Activated naive CD4-positive, alpha-beta T cell treated with anti-CD3 and anti-CD28 coated beads for 36 hours (primary cell): ENCODE results near the gene KDM4B. TPM values are rescaled to one million over a fixed set of nuclear protein-coding genes. Genes with fewer than 3 reads are reported as not detected.

Experiments used
- CTCF ChIA-PET: fragments of 350-600 bp; sonication (Branson Sonifier 250); formaldehyde crosslinking; loops from one replicate; lab custom pipeline; 2021; ENCODE audit warnings: antibody characterized with exemption; lab: Charles Lee
- DNase-seq: peaks from one replicate; pipeline ENCODE4 v3.0.0-alpha.2; 2020
- H3K27ac Mint-ChIP-seq: one replicate; pipeline ENCODE4 v1.8.0; 2021; ENCODE audit warnings: mild to moderate bottlenecking, mixed read lengths
- H3K27me3 Mint-ChIP-seq: one replicate; pipeline ENCODE4 v1.8.0; 2021; ENCODE audit warnings: low read depth, mixed read lengths
- H3K36me3 Mint-ChIP-seq: one replicate; pipeline ENCODE4 v1.8.0; 2021; ENCODE audit warnings: low read depth, mixed read lengths
- H3K4me1 Mint-ChIP-seq: one replicate; pipeline ENCODE4 v1.8.0; 2021; ENCODE audit warnings: low read depth, mixed read lengths
- H3K4me3 Mint-ChIP-seq: one replicate; pipeline ENCODE4 v1.8.0; 2021; ENCODE audit warnings: mild to moderate bottlenecking, moderate library complexity, mixed read lengths
- H3K9me3 Mint-ChIP-seq: one replicate; pipeline ENCODE4 v1.8.0; 2021; ENCODE audit warnings: mixed read lengths
- intact Hi-C: fragments of 100-400 bp; cut with micrococcal nuclease; formaldehyde crosslinking; loops from one replicate; pipeline ENCODE4 v1.15.1; 2023
- total RNA-seq, 2 experiments: library from RNA; stranded (reverse); gene quantifications; one replicate each; pipeline ENCODE4 v1.2.3, GENCODE V29; 2021

The KDM4B gene
- total RNA-seq, 2 experiments from 2014 or later: 10.5 to 12.7 TPM

- no peak for DNase-seq
- Mint-ChIP-seq H3K27me3 (no peaks in the 10 kb centered on the region), H3K36me3 (no peaks in the 10 kb centered on the region), H3K4me3 (no peak overlapping the region), H3K4me1 (peaks cover 1% of the 10 kb centered on the region), H3K27ac (no peak overlapping the region), H3K9me3 (no peaks in the 10 kb centered on the region)
- intact Hi-C loops: no loop called here
- CTCF ChIA-PET: no interaction called here
Observed at GRCh38 chr19:5045029-5045428, 76.1 kb downstream of the KDM4B start.

- H3K9me3 Mint-ChIP-seq: no peaks in the 10 kb centered on the region
- H3K4me1 Mint-ChIP-seq: peaks cover 1% of the 10 kb centered on the region
- no peak overlapping the region for H3K27ac Mint-ChIP-seq
- DNase-seq: no peak
- H3K36me3 Mint-ChIP-seq: no peaks in the 10 kb centered on the region
- no peak overlapping the region for H3K4me3 Mint-ChIP-seq
- no peaks in the 10 kb centered on the region for H3K27me3 Mint-ChIP-seq
- CTCF ChIA-PET: no interaction called here
- intact Hi-C loops: no loop called here
Observed at GRCh38 chr19:5045956-5046338, 77.0 kb downstream of the KDM4B start.

GRCh38 chr19:5046339-5047039 lies 77.6 kb downstream of the KDM4B start:
- no peak for DNase-seq
- intact Hi-C loops: no loop called here
- Mint-ChIP-seq H3K27me3 (no peaks in the 10 kb centered on the region), H3K36me3 (no peaks in the 10 kb centered on the region), H3K4me1 (peaks cover 1% of the 10 kb centered on the region), H3K4me3 (no peak overlapping the region), H3K27ac (no peak overlapping the region), H3K9me3 (no peaks in the 10 kb centered on the region)
- CTCF ChIA-PET: interaction anchor here (1.3 to 1.6 kb wide), 2 partner anchors 45 to 125 kb away, joined by 3 read pairs; no protein-coding TSS in a partner anchor

GRCh38 chr19:5047251-5047935 lies 78.5 kb downstream of the KDM4B start:
- H3K27ac Mint-ChIP-seq: no peak overlapping the region
- H3K36me3 Mint-ChIP-seq: no peaks in the 10 kb centered on the region
- CTCF ChIA-PET: interaction anchor here (0.6 to 2.1 kb wide), 5 partner anchors 46 to 256 kb away, joined by 3 to 4 read pairs (median 3); partner anchors contain the start of gene FEM1A
- no peak for DNase-seq
- no peak overlapping the region for H3K4me3 Mint-ChIP-seq
- no peaks in the 10 kb centered on the region for H3K9me3 Mint-ChIP-seq
- no peaks in the 10 kb centered on the region for H3K27me3 Mint-ChIP-seq
- intact Hi-C loops: no loop called here
- peaks cover 1% of the 10 kb centered on the region for H3K4me1 Mint-ChIP-seq

DNA sequence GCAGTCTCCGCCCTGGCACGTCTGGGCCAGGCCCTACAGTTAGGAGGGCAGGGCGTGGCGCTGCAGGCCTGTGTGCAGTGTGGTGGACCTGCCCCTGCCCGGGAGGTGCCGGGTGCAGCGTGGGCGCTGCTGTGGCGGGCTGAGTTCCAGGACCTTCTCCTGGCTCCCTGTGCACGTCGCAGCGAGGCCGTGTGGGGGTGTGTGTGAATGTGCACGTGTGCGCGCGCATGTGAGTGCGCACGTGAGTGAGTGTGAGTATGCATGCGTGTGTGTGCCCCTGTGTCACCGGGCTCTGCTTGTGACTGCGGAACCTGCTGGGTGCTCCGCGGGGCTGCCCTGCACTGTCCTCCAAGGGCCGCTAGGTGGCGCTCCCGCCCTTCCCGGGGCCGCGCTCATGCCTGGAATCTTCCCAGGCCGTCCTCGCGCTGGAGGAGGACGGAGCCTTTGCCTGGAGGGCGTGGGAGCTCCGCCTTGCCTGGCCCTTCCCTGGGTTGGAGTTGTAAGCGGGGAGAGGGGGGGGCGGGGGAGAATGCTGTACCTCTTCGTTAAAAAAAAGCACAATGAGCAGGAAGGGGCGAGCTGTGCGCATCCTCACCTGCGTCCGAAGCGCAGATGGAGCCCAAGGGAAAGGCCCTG lies 79.3 kb downstream of the KDM4B start:
- no peaks in the 10 kb centered on the region for H3K27me3 Mint-ChIP-seq
- no peaks in the 10 kb centered on the region for H3K9me3 Mint-ChIP-seq
- peaks cover 1% of the 10 kb centered on the region for H3K4me1 Mint-ChIP-seq
- H3K4me3 Mint-ChIP-seq: no peak overlapping the region
- peak; percentile 65 for DNase-seq
- intact Hi-C loops: loop anchor here (1.0 kb wide), 1 partner anchor 432 kb away; no protein-coding TSS in a partner anchor
- CTCF ChIA-PET: interaction anchor here (0.9 to 2.1 kb wide), 4 partner anchors 25 to 119 kb away, joined by 3 to 4 read pairs (median 3); no protein-coding TSS in a partner anchor
- no peak overlapping the region for H3K27ac Mint-ChIP-seq
- H3K36me3 Mint-ChIP-seq: no peaks in the 10 kb centered on the region

- no peak overlapping the region for H3K27ac Mint-ChIP-seq
- CTCF ChIA-PET: interaction anchor here (0.6 to 2.1 kb wide), 4 partner anchors 25 to 366 kb away, joined by 3 to 4 read pairs (median 3); no protein-coding TSS in a partner anchor
- peaks cover 1% of the 10 kb centered on the region for H3K4me1 Mint-ChIP-seq
- H3K4me3 Mint-ChIP-seq: no peak overlapping the region
- H3K27me3 Mint-ChIP-seq: no peaks in the 10 kb centered on the region
- no peak for DNase-seq
- intact Hi-C loops: loop anchor here (1.0 kb wide), 1 partner anchor 431 kb away; no protein-coding TSS in a partner anchor
- H3K9me3 Mint-ChIP-seq: no peaks in the 10 kb centered on the region
- H3K36me3 Mint-ChIP-seq: no peaks in the 10 kb centered on the region
Observed at GRCh38 chr19:5048727-5049553, 80.0 kb downstream of the KDM4B start.

- no peak overlapping the region for H3K4me3 Mint-ChIP-seq
- no peak overlapping the region for H3K27ac Mint-ChIP-seq
- intact Hi-C loops: no loop called here
Observed at GRCh38 chr19:5049561-5049960, 80.6 kb downstream of the KDM4B start.

DNA sequence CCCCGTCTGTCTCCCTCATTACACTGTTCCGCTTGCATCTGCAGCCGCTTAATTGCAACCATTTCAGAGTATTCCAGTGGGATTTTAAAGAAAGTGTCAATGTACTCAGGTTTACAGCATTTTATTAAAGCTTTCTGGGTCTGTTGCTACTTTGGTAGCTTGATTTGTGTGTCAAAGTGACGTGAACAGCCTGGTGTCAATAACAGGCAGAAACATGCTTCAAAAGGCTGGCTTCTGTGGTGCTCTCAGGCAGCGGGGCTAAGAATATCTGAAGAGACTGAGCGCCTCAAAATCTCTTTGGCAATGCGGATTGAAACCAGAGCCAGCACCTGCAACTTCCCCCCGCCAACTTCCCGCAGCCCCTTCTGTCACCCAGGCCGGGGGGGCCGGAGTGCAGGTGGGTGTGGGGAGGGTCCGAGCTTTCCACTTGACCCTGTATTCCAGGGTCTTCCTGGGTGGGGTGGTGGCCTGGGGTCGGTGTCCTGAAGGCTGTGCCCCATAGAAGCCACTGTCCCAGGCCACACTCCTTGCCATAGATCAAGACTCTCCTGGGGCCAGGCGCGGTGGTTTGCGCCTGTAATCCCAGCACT lies 81.2 kb downstream of the KDM4B start:
- Mint-ChIP-seq H3K4me3 (no peak overlapping the region), H3K27me3 (no peaks in the 10 kb centered on the region), H3K27ac (no peak overlapping the region), H3K36me3 (no peaks in the 10 kb centered on the region), H3K9me3 (no peaks in the 10 kb centered on the region), H3K4me1 (peaks cover 1% of the 10 kb centered on the region)
- CTCF ChIA-PET: interaction anchor here (1.1 kb wide), 1 partner anchor 240 kb away, joined by 3 read pairs; no protein-coding TSS in a partner anchor
- intact Hi-C loops: no loop called here
- no peak for DNase-seq

More at GRCh38 chr19:5049561-5049960, 80.6 kb downstream of the KDM4B start:
- Mint-ChIP-seq H3K4me1 (peaks cover 1% of the 10 kb centered on the region), H3K27me3 (no peaks in the 10 kb centered on the region), H3K9me3 (no peaks in the 10 kb centered on the region), H3K36me3 (no peaks in the 10 kb centered on the region)
- no peak for DNase-seq
- CTCF ChIA-PET: interaction anchor here (0.6 to 1.1 kb wide), 2 partner anchors 240 to 365 kb away, joined by 3 read pairs; no protein-coding TSS in a partner anchor

DNA sequence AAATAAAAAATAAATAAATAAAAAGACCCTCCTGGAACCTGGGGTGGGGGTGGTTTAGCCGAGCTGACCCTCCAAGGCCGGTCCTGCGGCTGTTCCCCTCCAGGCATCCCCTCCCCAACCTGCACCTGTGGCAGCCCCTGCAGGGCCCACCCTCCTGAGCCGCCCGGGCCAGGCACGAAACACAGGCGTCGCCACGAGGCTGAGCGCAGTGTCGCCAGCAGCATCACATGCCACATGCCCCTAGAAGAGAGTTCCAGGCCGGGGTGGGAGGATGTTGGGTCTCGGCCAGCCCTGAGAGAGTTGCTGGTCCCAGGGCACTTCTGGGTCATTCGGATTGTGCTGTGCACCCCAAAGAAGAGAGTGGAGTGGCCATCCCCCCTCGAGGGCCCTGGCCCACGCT lies 82.0 kb downstream of the KDM4B start:
- CTCF ChIA-PET: no interaction called here
- no peak overlapping the region for H3K27ac Mint-ChIP-seq
- no peaks in the 10 kb centered on the region for H3K9me3 Mint-ChIP-seq
- no peaks in the 10 kb centered on the region for H3K36me3 Mint-ChIP-seq
- intact Hi-C loops: no loop called here
- no peak overlapping the region for H3K4me3 Mint-ChIP-seq
- no peaks in the 10 kb centered on the region for H3K27me3 Mint-ChIP-seq
- peaks cover 1% of the 10 kb centered on the region for H3K4me1 Mint-ChIP-seq
- DNase-seq: no peak

GRCh38 chr19:5051619-5052018 lies 82.7 kb downstream of the KDM4B start:
- CTCF ChIA-PET: no interaction called here
- H3K4me3 Mint-ChIP-seq: no peak overlapping the region
- H3K4me1 Mint-ChIP-seq: peaks cover 1% of the 10 kb centered on the region
- no peak overlapping the region for H3K27ac Mint-ChIP-seq
- H3K27me3 Mint-ChIP-seq: no peaks in the 10 kb centered on the region
- no peaks in the 10 kb centered on the region for H3K9me3 Mint-ChIP-seq
- intact Hi-C loops: no loop called here
- no peak for DNase-seq
- no peaks in the 10 kb centered on the region for H3K36me3 Mint-ChIP-seq

DNA sequence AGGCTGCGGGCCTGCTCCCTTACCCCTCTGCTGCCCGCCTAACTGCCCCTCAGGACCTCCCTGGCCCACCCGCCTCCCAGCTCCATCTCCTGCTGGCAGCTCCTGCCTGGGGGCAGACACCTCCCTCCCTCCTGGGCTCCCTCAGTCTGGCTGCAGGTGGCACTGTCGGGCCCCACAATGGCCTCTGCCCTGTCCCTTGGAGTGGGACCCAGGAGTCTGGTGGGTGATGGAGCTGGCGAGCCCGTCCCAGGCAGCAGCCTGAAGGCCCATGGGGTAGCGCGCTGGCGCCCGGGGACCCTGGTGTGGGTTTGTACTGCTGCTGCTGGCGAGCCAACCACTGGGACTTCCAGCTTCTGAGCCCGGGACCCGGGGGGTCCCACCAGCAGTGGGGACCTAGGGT lies 83.6 kb downstream of the KDM4B start:
- intact Hi-C loops: no loop called here
- peaks cover 1% of the 10 kb centered on the region for H3K4me1 Mint-ChIP-seq
- no peaks in the 10 kb centered on the region for H3K27me3 Mint-ChIP-seq

More for the DNA sequence above, 83.6 kb downstream of the KDM4B start:
- no peak overlapping the region for H3K27ac Mint-ChIP-seq
- no peaks in the 10 kb centered on the region for H3K9me3 Mint-ChIP-seq
- DNase-seq: no peak
- no peak overlapping the region for H3K4me3 Mint-ChIP-seq
- H3K36me3 Mint-ChIP-seq: peaks cover under 1% of the 10 kb centered on the region
- CTCF ChIA-PET: interaction anchor here (0.7 kb wide), 1 partner anchor 518 kb away, joined by 3 read pairs; no protein-coding TSS in a partner anchor
